KOPT-K1 (cell line): ENCODE measurements around the gene THADA.

Experiments
- H3K27ac ChIP-seq: fragments of 200-600 bp; sonication (generic); 2 replicates; pipeline ENCODE4 v1.5.1; 2016; ENCODE audit warnings: antibody characterized with exemption, mild to moderate bottlenecking, low read depth, low read length; ENCODE audit not compliant: poor library complexity, severe bottlenecking
- H3K36me3 ChIP-seq: fragments of 200-600 bp; sonication (generic); 2 replicates; pipeline ENCODE4 v1.5.1; 2017; ENCODE audit warnings: antibody characterized with exemption, mild to moderate bottlenecking, low read length, moderate library complexity; ENCODE audit not compliant: insufficient read depth
- H3K9me3 ChIP-seq: fragments of 200-600 bp; sonication (generic); 2 replicates; pipeline ENCODE4 v1.5.1; 2017; ENCODE audit warnings: antibody characterized with exemption, low read length, mild to moderate bottlenecking; ENCODE audit not compliant: insufficient read depth, poor library complexity, severe bottlenecking

Gene THADA

GRCh38 chr2:43478412-43479086, 117.3 kb downstream of the THADA start:
- Histone ChIP-seq H3K36me3 (peaks cover 11% of the 10 kb centered on the region; the same call in 1 of the 2 replicates), H3K27ac (no peak overlapping the region), H3K9me3 (no peaks in the 10 kb centered on the region)

GRCh38 chr2:43475922-43476321, 119.9 kb downstream of the THADA start:
- peaks cover 11% of the 10 kb centered on the region for H3K36me3 ChIP-seq
- no peak overlapping the region for H3K27ac ChIP-seq
- no peaks in the 10 kb centered on the region for H3K9me3 ChIP-seq

- Histone ChIP-seq H3K36me3 (peaks cover 11% of the 10 kb centered on the region), H3K27ac (no peak overlapping the region), H3K9me3 (no peaks in the 10 kb centered on the region)
Observed at GRCh38 chr2:43475137-43475846, 120.5 kb downstream of the THADA start.

- Histone ChIP-seq H3K27ac (no peak overlapping the region), H3K9me3 (no peaks in the 10 kb centered on the region), H3K36me3 (peaks cover 6% of the 10 kb centered on the region)
Observed at GRCh38 chr2:43474273-43474672, 121.6 kb downstream of the THADA start.

- Histone ChIP-seq H3K36me3 (peaks cover 6% of the 10 kb centered on the region), H3K9me3 (no peaks in the 10 kb centered on the region), H3K27ac (no peak overlapping the region)
Observed at GRCh38 chr2:43473767-43474166, 122.1 kb downstream of the THADA start.

GRCh38 chr2:43472527-43473194, 123.2 kb downstream of the THADA start:
- Histone ChIP-seq H3K27ac (no peak overlapping the region), H3K36me3 (peaks cover 6% of the 10 kb centered on the region), H3K9me3 (no peaks in the 10 kb centered on the region)

GRCh38 chr2:43469713-43470112, 126.1 kb downstream of the THADA start:
- Histone ChIP-seq H3K27ac (no peak overlapping the region), H3K9me3 (no peaks in the 10 kb centered on the region), H3K36me3 (peaks cover 6% of the 10 kb centered on the region)

- H3K36me3 ChIP-seq = peaks cover 5% of the 10 kb centered on the region
- H3K27ac ChIP-seq = no peak overlapping the region
- no peaks in the 10 kb centered on the region for H3K9me3 ChIP-seq
Observed at GRCh38 chr2:43469094-43469493, 126.7 kb downstream of the THADA start.

GRCh38 chr2:43467891-43468290, 127.9 kb downstream of the THADA start:
- Histone ChIP-seq H3K9me3 (no peaks in the 10 kb centered on the region), H3K27ac (no peak overlapping the region), H3K36me3 (no peaks in the 10 kb centered on the region; the same call in 1 of the 2 replicates)

- no peak overlapping the region for H3K27ac ChIP-seq
- H3K36me3 ChIP-seq = no peaks in the 10 kb centered on the region
- H3K9me3 ChIP-seq = no peaks in the 10 kb centered on the region
Observed at GRCh38 chr2:43465234-43465633, 130.6 kb downstream of the THADA start.

- H3K36me3 ChIP-seq = no peaks in the 10 kb centered on the region
- H3K9me3 ChIP-seq = no peaks in the 10 kb centered on the region
- H3K27ac ChIP-seq = no peak overlapping the region
Observed at GRCh38 chr2:43464590-43464989, 131.2 kb downstream of the THADA start.

- H3K9me3 ChIP-seq = no peaks in the 10 kb centered on the region
- no peaks in the 10 kb centered on the region for H3K36me3 ChIP-seq
- no peak overlapping the region for H3K27ac ChIP-seq
Observed at GRCh38 chr2:43462866-43463641, 132.8 kb downstream of the THADA start.

- Histone ChIP-seq H3K27ac (no peak overlapping the region), H3K36me3 (no peaks in the 10 kb centered on the region), H3K9me3 (no peaks in the 10 kb centered on the region)
Observed at GRCh38 chr2:43461453-43462073, 134.3 kb downstream of the THADA start.

GRCh38 chr2:43460611-43461365, 135.1 kb downstream of the THADA start:
- Histone ChIP-seq H3K9me3 (no peaks in the 10 kb centered on the region), H3K36me3 (no peaks in the 10 kb centered on the region), H3K27ac (no peak overlapping the region)
